ENCODE data around the gene SORCS3.

The SORCS3 gene

DNA sequence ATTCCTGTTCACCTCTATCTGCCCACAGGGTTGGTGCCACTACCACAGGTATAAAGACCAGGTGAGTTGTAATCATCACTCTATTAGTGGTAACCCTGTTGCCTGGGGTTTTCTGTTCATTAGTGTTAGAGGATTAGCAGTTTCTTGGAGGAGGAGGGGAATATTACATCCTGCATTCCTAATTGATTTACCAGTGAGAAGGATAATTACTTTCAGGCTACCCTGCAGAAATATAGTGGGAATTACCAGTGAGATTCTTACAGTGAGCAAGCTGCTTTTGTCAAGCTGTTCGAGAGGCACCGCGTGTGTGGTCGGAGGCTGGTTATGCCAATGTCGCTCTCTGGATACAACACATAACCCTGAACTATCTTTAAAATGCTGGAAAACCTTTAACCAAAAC lies 280.7 kb downstream of the SORCS3 start:
- no peaks in the 10 kb centered on the region for H3K36me3 Mint-ChIP-seq (ENCODE audit: low read depth)
- no peak overlapping the region for H3K4me3 Mint-ChIP-seq
- peaks cover 12% of the 10 kb centered on the region for H3K27me3 Mint-ChIP-seq (ENCODE audit: low read depth, poor library complexity)
- DNase-seq, result no peak
- H3K27ac Mint-ChIP-seq, result no peak overlapping the region
- no peaks in the 10 kb centered on the region for H3K9me3 Mint-ChIP-seq
- TF ChIP-seq, protein P1, sequence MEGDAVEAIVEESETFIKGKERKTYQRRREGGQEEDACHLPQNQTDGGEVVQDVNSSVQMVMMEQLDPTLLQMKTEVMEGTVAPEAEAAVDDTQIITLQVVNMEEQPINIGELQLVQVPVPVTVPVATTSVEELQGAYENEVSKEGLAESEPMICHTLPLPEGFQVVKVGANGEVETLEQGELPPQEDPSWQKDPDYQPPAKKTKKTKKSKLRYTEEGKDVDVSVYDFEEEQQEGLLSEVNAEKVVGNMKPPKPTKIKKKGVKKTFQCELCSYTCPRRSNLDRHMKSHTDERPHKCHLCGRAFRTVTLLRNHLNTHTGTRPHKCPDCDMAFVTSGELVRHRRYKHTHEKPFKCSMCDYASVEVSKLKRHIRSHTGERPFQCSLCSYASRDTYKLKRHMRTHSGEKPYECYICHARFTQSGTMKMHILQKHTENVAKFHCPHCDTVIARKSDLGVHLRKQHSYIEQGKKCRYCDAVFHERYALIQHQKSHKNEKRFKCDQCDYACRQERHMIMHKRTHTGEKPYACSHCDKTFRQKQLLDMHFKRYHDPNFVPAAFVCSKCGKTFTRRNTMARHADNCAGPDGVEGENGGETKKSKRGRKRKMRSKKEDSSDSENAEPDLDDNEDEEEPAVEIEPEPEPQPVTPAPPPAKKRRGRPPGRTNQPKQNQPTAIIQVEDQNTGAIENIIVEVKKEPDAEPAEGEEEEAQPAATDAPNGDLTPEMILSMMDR (IDR thresholded peaks at IDR 0.05), result no peak
- H3K4me1 Mint-ChIP-seq, result no peaks in the 10 kb centered on the region

DNA sequence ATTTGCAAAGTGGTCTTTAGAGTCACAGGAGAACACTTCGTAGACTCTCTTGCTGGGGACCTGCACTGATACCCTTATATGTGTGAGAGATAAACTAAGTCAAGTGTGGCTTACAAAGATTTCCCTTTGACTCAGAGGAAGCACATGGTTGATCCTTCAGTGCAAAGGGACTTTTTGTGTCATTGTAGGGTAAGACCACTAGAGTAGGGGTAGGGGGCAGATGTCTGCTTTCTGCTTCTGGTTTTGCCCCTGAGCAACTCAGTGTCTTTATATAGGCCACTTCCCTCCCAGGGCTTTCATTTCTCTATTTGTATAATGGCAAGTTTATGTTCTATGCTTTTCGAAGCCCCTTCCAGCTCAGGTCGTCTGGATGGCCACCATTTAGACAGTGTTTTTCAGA lies 281.7 kb downstream of the SORCS3 start:
- no peak overlapping the region for H3K27ac Mint-ChIP-seq
- no peaks in the 10 kb centered on the region for H3K36me3 Mint-ChIP-seq (ENCODE audit: low read depth)
- peaks cover 19% of the 10 kb centered on the region for H3K27me3 Mint-ChIP-seq (ENCODE audit: low read depth, poor library complexity)
- DNase-seq, result no peak
- TF ChIP-seq, protein P1 (IDR thresholded peaks at IDR 0.05), result no peak
- no peaks in the 10 kb centered on the region for H3K9me3 Mint-ChIP-seq
- H3K4me3 Mint-ChIP-seq, result no peak overlapping the region
- no peaks in the 10 kb centered on the region for H3K4me1 Mint-ChIP-seq

DNA sequence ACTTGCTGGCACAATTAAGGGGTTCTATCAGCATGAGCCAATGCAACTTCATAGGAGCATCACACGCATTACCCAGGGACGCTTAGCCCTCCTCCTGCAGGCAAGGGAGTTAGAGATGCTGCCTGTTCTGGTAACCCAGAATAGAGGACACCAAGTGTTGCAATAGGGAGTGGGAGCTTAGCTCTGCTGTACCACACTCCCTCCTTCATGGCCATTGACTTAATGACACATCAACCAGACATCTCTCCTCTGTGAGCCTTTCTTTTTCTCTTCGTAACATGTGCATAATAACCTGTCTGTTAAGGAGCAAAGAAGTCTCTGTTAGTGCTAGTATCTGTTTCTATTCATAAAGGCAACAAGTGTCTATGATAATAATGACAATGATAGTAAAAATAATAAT lies 282.4 kb downstream of the SORCS3 start:
- H3K27me3 Mint-ChIP-seq (ENCODE audit: low read depth, poor library complexity), result peaks cover 21% of the 10 kb centered on the region
- no peak overlapping the region for H3K4me3 Mint-ChIP-seq
- H3K4me1 Mint-ChIP-seq, result no peaks in the 10 kb centered on the region
- DNase-seq, result no peak
- H3K36me3 Mint-ChIP-seq (ENCODE audit: low read depth), result no peaks in the 10 kb centered on the region
- TF ChIP-seq, protein P1 (IDR thresholded peaks at IDR 0.05), result no peak
- H3K9me3 Mint-ChIP-seq, result no peaks in the 10 kb centered on the region
- no peak overlapping the region for H3K27ac Mint-ChIP-seq

DNA sequence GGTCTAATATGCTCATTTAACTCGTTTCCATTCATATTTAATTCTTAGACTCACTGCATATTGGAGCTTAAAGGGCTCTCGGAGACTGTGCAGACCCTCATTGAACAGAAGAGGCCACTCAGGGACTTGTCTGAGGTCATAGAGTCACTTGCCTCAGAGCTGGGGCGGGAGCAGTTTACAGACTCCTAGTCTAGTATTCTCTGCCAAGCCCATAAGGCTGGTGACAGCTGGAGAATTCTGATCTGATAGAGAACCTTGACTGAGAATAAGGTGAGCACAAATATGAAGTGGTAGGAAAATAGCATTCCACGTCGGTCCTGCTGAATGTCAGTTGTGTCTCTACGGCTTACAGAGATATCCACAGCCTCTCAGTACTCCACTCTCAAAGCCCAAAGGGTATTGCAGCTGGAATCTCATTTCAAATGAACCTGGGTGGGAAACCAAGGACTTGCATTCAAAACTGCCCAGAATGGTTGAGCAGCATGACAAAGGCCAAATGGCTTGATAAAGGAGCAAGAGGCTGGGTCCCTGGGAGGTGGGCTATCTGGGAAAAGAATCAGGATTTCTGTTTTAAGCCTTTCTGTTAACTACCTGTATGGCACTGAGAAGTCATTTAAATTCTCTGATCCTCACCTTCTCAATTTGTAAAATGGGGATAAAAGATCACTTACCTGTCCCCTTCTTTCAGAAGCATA lies 283.2 kb downstream of the SORCS3 start:
- Mint-ChIP-seq H3K4me1 (no peaks in the 10 kb centered on the region), H3K27ac (no peak overlapping the region), H3K9me3 (no peaks in the 10 kb centered on the region), H3K36me3 (ENCODE audit: low read depth) (no peaks in the 10 kb centered on the region), H3K4me3 (no peak overlapping the region), H3K27me3 (ENCODE audit: low read depth, poor library complexity) (peaks cover 17% of the 10 kb centered on the region)
- TF ChIP-seq, protein P1 (IDR thresholded peaks at IDR 0.05), result no peak
- no peak for DNase-seq

DNA sequence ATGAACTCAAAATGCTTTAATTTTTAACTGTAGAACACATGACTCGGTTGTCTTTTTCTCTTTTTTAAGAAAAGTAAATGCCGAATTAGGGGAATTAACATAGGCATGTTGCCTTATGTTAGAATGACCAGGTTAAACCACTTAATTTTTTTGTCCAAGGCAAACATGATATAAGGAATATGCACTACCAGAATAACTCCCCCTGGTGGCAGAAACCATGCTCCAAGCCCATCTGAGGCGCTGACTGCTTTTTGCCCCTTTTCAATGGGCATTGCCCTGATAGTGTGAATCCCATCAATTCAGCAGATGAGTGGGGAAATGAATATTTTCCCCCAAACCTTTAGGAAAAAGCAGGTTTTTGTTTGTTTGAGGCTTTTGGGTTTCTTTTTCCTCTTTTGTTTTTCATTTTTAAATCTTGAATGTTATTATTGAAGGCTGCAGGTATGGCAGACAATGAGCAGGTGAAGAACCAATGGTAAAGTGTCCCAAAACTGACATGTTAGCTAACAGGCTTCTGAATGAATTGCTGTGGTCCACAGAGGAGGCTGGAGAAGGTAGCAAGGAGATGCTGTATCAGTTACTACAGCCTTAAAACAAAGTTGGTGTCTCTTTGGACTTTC lies 284.3 kb downstream of the SORCS3 start:
- Mint-ChIP-seq H3K4me1 (no peaks in the 10 kb centered on the region), H3K27ac (no peak overlapping the region), H3K36me3 (ENCODE audit: low read depth) (no peaks in the 10 kb centered on the region), H3K9me3 (no peaks in the 10 kb centered on the region), H3K27me3 (ENCODE audit: low read depth, poor library complexity) (peaks cover 17% of the 10 kb centered on the region), H3K4me3 (no peak overlapping the region)
- TF ChIP-seq, protein P1 (IDR thresholded peaks at IDR 0.05), result peak; percentile 81
- DNase-seq, result peak; percentile 60

DNA sequence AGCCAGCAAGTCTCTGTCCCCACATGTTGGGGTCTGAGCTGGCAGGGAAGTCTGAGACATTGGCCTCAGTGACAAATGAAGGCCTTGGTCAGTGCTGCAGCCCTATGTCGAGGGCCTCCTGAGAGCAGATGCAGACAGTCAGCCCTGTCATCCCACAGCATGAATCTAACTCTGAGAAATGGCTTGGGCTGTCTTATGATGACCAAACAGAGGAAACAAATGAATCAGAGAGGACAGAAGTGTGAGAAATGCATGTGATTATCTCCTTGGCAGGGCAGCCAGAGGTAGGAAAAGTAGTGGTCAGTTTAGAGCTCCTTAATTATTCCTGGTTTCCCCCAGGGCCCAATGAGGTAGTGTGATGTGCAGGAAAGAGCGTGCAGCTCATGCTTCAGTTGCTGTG lies 287.6 kb downstream of the SORCS3 start:
- Mint-ChIP-seq H3K27me3 (ENCODE audit: low read depth, poor library complexity) (peaks cover 9% of the 10 kb centered on the region), H3K4me1 (peaks cover 18% of the 10 kb centered on the region), H3K4me3 (no peak overlapping the region), H3K36me3 (ENCODE audit: low read depth) (no peaks in the 10 kb centered on the region), H3K27ac (no peak overlapping the region), H3K9me3 (no peaks in the 10 kb centered on the region)
- TF ChIP-seq, protein P1 (IDR thresholded peaks at IDR 0.05), result no peak
- DNase-seq, result no peak
